ENCODE data around the gene TRPC4AP. TPM values are rescaled to one million over a fixed set of nuclear protein-coding genes. Genes with fewer than 3 reads are reported as not detected.
"Not testable (repeated sequence)": the region's sequence is repeated elsewhere in the genome, so short reads cannot be mapped to it uniquely, and the experiment has no call there.

The TRPC4AP gene
- total RNA-seq, 1 donor from 2014 or later, result 53.9 TPM

- DNase-seq (ENCODE audit: low spot score), result no peak
- Mint-ChIP-seq H3K4me1 (ENCODE audit: low read depth) (peaks cover 67% of the 10 kb centered on the region), H3K9me3 (peaks cover 5% of the 10 kb centered on the region), H3K36me3 (ENCODE audit: low read depth) (peaks cover 47% of the 10 kb centered on the region), H3K27me3 (ENCODE audit: insufficient read depth) (no peaks in the 10 kb centered on the region), H3K4me3 (no peak overlapping the region), H3K27ac (no peak overlapping the region)
- intact Hi-C loops (cut with micrococcal nuclease), result no loop called here
These were observed 29.4 kb downstream of the TRPC4AP start for GRCh38 chr20:35063168-35063567.

- Mint-ChIP-seq H3K36me3 (ENCODE audit: low read depth) (peaks cover 48% of the 10 kb centered on the region), H3K27ac (no peak overlapping the region), H3K4me1 (ENCODE audit: low read depth) (peaks cover 70% of the 10 kb centered on the region), H3K9me3 (peaks cover 5% of the 10 kb centered on the region), H3K27me3 (ENCODE audit: insufficient read depth) (no peaks in the 10 kb centered on the region), H3K4me3 (no peak overlapping the region)
- DNase-seq (ENCODE audit: low spot score), result no peak
- intact Hi-C loops (cut with micrococcal nuclease), result no loop called here
These were observed 30.1 kb downstream of the TRPC4AP start for GRCh38 chr20:35062478-35062877.

GRCh38 chr20:35060168-35060567 is 32.4 kb downstream of the TRPC4AP start:
- Mint-ChIP-seq H3K9me3 (peaks cover 5% of the 10 kb centered on the region), H3K36me3 (ENCODE audit: low read depth) (peaks cover 47% of the 10 kb centered on the region), H3K27me3 (ENCODE audit: insufficient read depth) (no peaks in the 10 kb centered on the region), H3K4me3 (no peak overlapping the region), H3K4me1 (ENCODE audit: low read depth) (peaks cover 69% of the 10 kb centered on the region), H3K27ac (no peak overlapping the region)
- no peak for DNase-seq (ENCODE audit: low spot score)
- intact Hi-C loops (cut with micrococcal nuclease), result no loop called here

- Mint-ChIP-seq H3K27ac (no peak overlapping the region), H3K27me3 (ENCODE audit: insufficient read depth) (no peaks in the 10 kb centered on the region), H3K4me1 (ENCODE audit: low read depth) (peaks cover 69% of the 10 kb centered on the region), H3K4me3 (no peak overlapping the region), H3K36me3 (ENCODE audit: low read depth) (peaks cover 49% of the 10 kb centered on the region), H3K9me3 (peaks cover 5% of the 10 kb centered on the region)
- no peak for DNase-seq (ENCODE audit: low spot score)
- intact Hi-C loops (cut with micrococcal nuclease), result no loop called here
These were observed 33.0 kb downstream of the TRPC4AP start for GRCh38 chr20:35059612-35060011.

- Mint-ChIP-seq H3K4me1 (ENCODE audit: low read depth) (peaks cover 67% of the 10 kb centered on the region), H3K27me3 (ENCODE audit: insufficient read depth) (no peaks in the 10 kb centered on the region), H3K36me3 (ENCODE audit: low read depth) (peaks cover 49% of the 10 kb centered on the region), H3K9me3 (peaks cover 5% of the 10 kb centered on the region), H3K4me3 (no peak overlapping the region), H3K27ac (no peak overlapping the region)
- intact Hi-C loops (cut with micrococcal nuclease), result no loop called here
- no peak for DNase-seq (ENCODE audit: low spot score)
These were observed 33.5 kb downstream of the TRPC4AP start for GRCh38 chr20:35059110-35059509.

GRCh38 chr20:35055445-35056276 is 36.9 kb downstream of the TRPC4AP start:
- H3K4me1 Mint-ChIP-seq (ENCODE audit: low read depth), result peaks cover 42% of the 10 kb centered on the region

GRCh38 chr20:35054814-35055213 is 37.8 kb downstream of the TRPC4AP start:
- Mint-ChIP-seq H3K27me3 (ENCODE audit: insufficient read depth) (no peaks in the 10 kb centered on the region), H3K36me3 (ENCODE audit: low read depth) (peaks cover 34% of the 10 kb centered on the region), H3K4me1 (ENCODE audit: low read depth) (peaks cover 37% of the 10 kb centered on the region), H3K27ac (peak overlapping the region; percentile 53), H3K4me3 (no peak overlapping the region), H3K9me3 (no peaks in the 10 kb centered on the region)
- intact Hi-C loops (cut with micrococcal nuclease), result no loop called here
- DNase-seq (ENCODE audit: low spot score), result no peak

More at GRCh38 chr20:35055445-35056276, 36.9 kb downstream of the TRPC4AP start:
- H3K4me3 Mint-ChIP-seq, result peak overlapping the region; percentile 53
- H3K27me3 Mint-ChIP-seq (ENCODE audit: insufficient read depth), result no peaks in the 10 kb centered on the region
- intact Hi-C loops (cut with micrococcal nuclease), result no loop called here
- no peak for DNase-seq (ENCODE audit: low spot score)
- no peaks in the 10 kb centered on the region for H3K9me3 Mint-ChIP-seq
- H3K27ac Mint-ChIP-seq, result peak overlapping the region; percentile 71
- H3K36me3 Mint-ChIP-seq (ENCODE audit: low read depth), result peaks cover 34% of the 10 kb centered on the region

- Mint-ChIP-seq H3K36me3 (ENCODE audit: low read depth) (peaks cover 40% of the 10 kb centered on the region), H3K4me1 (ENCODE audit: low read depth) (peaks cover 22% of the 10 kb centered on the region)
- H3K27me3 Mint-ChIP-seq (ENCODE audit: insufficient read depth); H3K9me3 Mint-ChIP-seq; H3K27ac Mint-ChIP-seq; H3K4me3 Mint-ChIP-seq; intact Hi-C loops (cut with micrococcal nuclease); DNase-seq (ENCODE audit: low spot score): not testable (repeated sequence)
These were observed 40.0 kb downstream of the TRPC4AP start for GRCh38 chr20:35052616-35053015.

- H3K4me3 Mint-ChIP-seq, result no peak overlapping the region
- intact Hi-C loops (cut with micrococcal nuclease), result no loop called here
- peak overlapping the region; percentile 40 for H3K27ac Mint-ChIP-seq
- no peak for DNase-seq (ENCODE audit: low spot score)
- H3K4me1 Mint-ChIP-seq (ENCODE audit: low read depth), result peaks cover 5% of the 10 kb centered on the region
- H3K27me3 Mint-ChIP-seq (ENCODE audit: insufficient read depth), result no peaks in the 10 kb centered on the region
- no peaks in the 10 kb centered on the region for H3K9me3 Mint-ChIP-seq
- H3K36me3 Mint-ChIP-seq (ENCODE audit: low read depth), result peaks cover 42% of the 10 kb centered on the region
These were observed 42.7 kb downstream of the TRPC4AP start for GRCh38 chr20:35049776-35050352.

GRCh38 chr20:35048739-35049138 is 43.9 kb downstream of the TRPC4AP start:
- Mint-ChIP-seq H3K36me3 (ENCODE audit: low read depth) (peaks cover 43% of the 10 kb centered on the region), H3K27me3 (ENCODE audit: insufficient read depth) (no peaks in the 10 kb centered on the region), H3K4me1 (ENCODE audit: low read depth) (no peaks in the 10 kb centered on the region), H3K9me3 (no peaks in the 10 kb centered on the region), H3K4me3 (no peak overlapping the region), H3K27ac (no peak overlapping the region)
- no peak for DNase-seq (ENCODE audit: low spot score)
- intact Hi-C loops (cut with micrococcal nuclease), result no loop called here

- Mint-ChIP-seq H3K27me3 (ENCODE audit: insufficient read depth) (no peaks in the 10 kb centered on the region), H3K9me3 (no peaks in the 10 kb centered on the region), H3K27ac (no peak overlapping the region), H3K4me3 (no peak overlapping the region), H3K4me1 (ENCODE audit: low read depth) (peaks cover 5% of the 10 kb centered on the region), H3K36me3 (ENCODE audit: low read depth) (peaks cover 23% of the 10 kb centered on the region)
- no peak for DNase-seq (ENCODE audit: low spot score)
- intact Hi-C loops (cut with micrococcal nuclease), result no loop called here
These were observed 50.3 kb downstream of the TRPC4AP start for GRCh38 chr20:35042268-35042667.

- peaks cover 5% of the 10 kb centered on the region for H3K4me1 Mint-ChIP-seq (ENCODE audit: low read depth)
- DNase-seq (ENCODE audit: low spot score), result no peak
- no peaks in the 10 kb centered on the region for H3K27me3 Mint-ChIP-seq (ENCODE audit: insufficient read depth)
- peaks cover 15% of the 10 kb centered on the region for H3K36me3 Mint-ChIP-seq (ENCODE audit: low read depth)
- H3K9me3 Mint-ChIP-seq, result no peaks in the 10 kb centered on the region
- no peak overlapping the region for H3K4me3 Mint-ChIP-seq
- no peak overlapping the region for H3K27ac Mint-ChIP-seq
- intact Hi-C loops (cut with micrococcal nuclease), result no loop called here
These were observed 52.0 kb downstream of the TRPC4AP start for GRCh38 chr20:35040646-35041045.

GRCh38 chr20:35039846-35040489 is 52.6 kb downstream of the TRPC4AP start:
- no peak overlapping the region for H3K4me3 Mint-ChIP-seq

More at GRCh38 chr20:35039846-35040489, 52.6 kb downstream of the TRPC4AP start:
- Mint-ChIP-seq H3K27ac (no peak overlapping the region), H3K27me3 (ENCODE audit: insufficient read depth) (no peaks in the 10 kb centered on the region), H3K36me3 (ENCODE audit: low read depth) (peaks cover 16% of the 10 kb centered on the region), H3K4me1 (ENCODE audit: low read depth) (peaks cover 5% of the 10 kb centered on the region), H3K9me3 (no peaks in the 10 kb centered on the region)
- intact Hi-C loops (cut with micrococcal nuclease), result no loop called here
- no peak for DNase-seq (ENCODE audit: low spot score)
